DMS153 (cell line): ENCODE data around the gene UNC50.

ENCODE experiments used
- DNase-seq: peaks from one replicate; lab custom pipeline; 2025; lab: John Stamatoyannopoulos, UW

Gene UNC50

DNA sequence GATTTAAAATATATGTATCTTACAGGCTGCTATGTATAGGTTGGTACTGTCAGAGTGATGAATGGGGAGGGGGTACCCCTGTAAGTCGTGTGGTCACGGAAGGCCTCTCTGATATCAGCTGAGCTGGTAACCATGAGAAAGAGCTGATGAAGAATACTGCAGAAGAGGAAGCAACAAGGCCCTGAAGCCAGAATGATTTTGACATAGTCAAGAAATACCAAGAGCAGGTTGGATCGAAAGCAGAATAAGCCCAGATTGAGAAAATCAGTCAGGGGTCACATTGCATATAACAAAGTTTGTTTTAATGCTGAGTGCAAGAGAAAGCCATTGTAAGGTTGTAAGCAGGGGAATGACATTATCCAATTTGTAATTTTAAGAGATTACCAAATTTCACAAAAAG, 57.3 kb downstream of the UNC50 start:
- DNase-seq: no peak
